A549 treated with dexamethasone at 1 μM for 4 hours (cell line): Measurements from ENCODE around the gene SYCP2L. TPM values are rescaled to one million over a fixed set of nuclear protein-coding genes. Genes with fewer than 3 reads are reported as not detected.

Source experiments
- total RNA-seq: library from RNA; stranded (reverse); fragments of 200-300 nt; extraction: Qiagen RNA extraction; gene quantifications from 5 replicates; pipeline ENCODE4 v1.2.3, GENCODE V29; 2022

The SYCP2L gene
- 1.4 to 2.8 TPM (median 2.2 TPM) in 5 replicates for total RNA-seq

DNA sequence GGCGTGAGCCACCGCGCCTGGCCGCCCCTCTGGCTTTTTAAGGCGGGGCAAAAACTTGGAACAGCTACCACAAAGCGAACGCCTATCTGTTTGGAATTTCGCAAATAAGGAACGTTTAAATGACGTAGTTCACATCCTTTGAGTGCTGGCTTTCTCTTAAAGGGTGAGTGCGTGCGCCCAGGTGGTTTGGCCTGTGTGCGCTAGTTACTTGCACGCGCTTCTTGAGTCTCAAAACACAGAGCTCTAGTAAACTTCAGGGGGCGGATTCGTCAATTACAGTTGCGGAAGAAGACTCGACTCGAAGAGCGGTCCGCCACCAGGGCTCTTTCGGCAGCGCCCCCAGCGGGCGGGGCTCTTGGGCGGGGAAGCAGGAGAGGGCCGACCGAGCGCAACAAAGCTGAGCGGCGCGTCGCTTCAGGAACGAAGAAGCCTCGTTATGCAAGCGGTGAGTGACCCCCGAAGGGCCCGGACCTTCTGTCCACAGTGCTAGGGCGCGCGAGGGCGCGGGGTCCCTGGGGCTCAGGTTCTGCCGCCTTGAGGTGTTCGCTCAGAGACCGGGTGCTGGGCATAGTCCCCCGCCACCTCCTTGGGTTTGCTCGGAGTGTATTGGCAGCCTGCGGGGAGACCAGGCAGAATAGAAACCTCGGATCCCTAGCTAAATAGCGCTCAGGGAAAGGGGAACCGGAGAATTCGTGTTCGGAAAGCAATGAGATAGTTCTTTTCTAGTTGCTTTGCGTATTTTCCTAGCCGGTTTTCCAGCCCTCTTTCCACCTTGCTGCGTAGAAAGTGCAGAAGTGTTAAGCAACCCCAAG lies at the start of gene SYCP2L:
SYCP2L (plus strand) TSS at position 362 of the 812 bp plus-strand sequence; CDS start at position 437, 75 bp downstream.

GRCh38 chr6:10837995-10838793 lies 48.7 kb upstream of the SYCP2L start, which contains the start of gene MAK:
Gene MAK, minus strand, starts transcription at chr6:10838539. Its CDS starts 7,891 bp downstream, at chr6:10830648.

Other genes with a start within 250 kb of the SYCP2L start
- 1.6 to 2.0 TPM (median 1.6 TPM) in 5 replicates for gene C6orf52, start 192.4 kb upstream of the SYCP2L start, total RNA-seq
- 19.3 to 20.4 TPM (median 19.9 TPM) in 5 replicates for gene PAK1IP1, start 192.1 kb upstream of the SYCP2L start, total RNA-seq
- 118 to 141 TPM (median 125 TPM) in 5 replicates for gene TMEM14C, start 164.0 kb upstream of the SYCP2L start, total RNA-seq
- gene TMEM14B, start 139.2 kb upstream of the SYCP2L start, total RNA-seq: 107 to 138 TPM (median 113 TPM) in 5 replicates
- 0.11 to 0.16 TPM (median 0.15 TPM) in 5 replicates for gene MAK, start 48.5 kb upstream of the SYCP2L start, total RNA-seq
- gene GCM2, start 5.0 kb upstream of the SYCP2L start, total RNA-seq: not detected in 5 replicates
- gene ELOVL2, start 157.3 kb downstream of the SYCP2L start, total RNA-seq: 5.5 to 7.6 TPM (median 6.9 TPM) in 5 replicates
- 13.8 to 16.7 TPM (median 14.7 TPM) in 5 replicates for gene SMIM13, start 206.8 kb downstream of the SYCP2L start, total RNA-seq
- not detected in 5 replicates for gene ERVFRD-1, start 224.7 kb downstream of the SYCP2L start, total RNA-seq